ENCODE data around the gene PSEN1.

The PSEN1 gene

GRCh38 chr14:73253721-73254120 lies 117.4 kb downstream of the PSEN1 start:
- no peak for DNase-seq (ENCODE audit: low read depth)

GRCh38 chr14:73254247-73255004 lies 118.1 kb downstream of the PSEN1 start:
- no peak for DNase-seq (ENCODE audit: low read depth)

GRCh38 chr14:73255005-73255400 lies 118.7 kb downstream of the PSEN1 start:
- no peak for DNase-seq (ENCODE audit: low read depth)

- DNase-seq (ENCODE audit: low read depth): no peak
Measured at GRCh38 chr14:73255693-73256225, 119.5 kb downstream of the PSEN1 start.

- no peak for DNase-seq (ENCODE audit: low read depth)
Measured at GRCh38 chr14:73258076-73258475, 121.8 kb downstream of the PSEN1 start.

GRCh38 chr14:73258845-73259611 lies 122.7 kb downstream of the PSEN1 start:
- DNase-seq (ENCODE audit: low read depth): no peak

- DNase-seq (ENCODE audit: low read depth): no peak
Measured at GRCh38 chr14:73259837-73260236, 123.5 kb downstream of the PSEN1 start.

GRCh38 chr14:73260574-73260973 lies 124.3 kb downstream of the PSEN1 start:
- no peak for DNase-seq (ENCODE audit: low read depth)

- no peak for DNase-seq (ENCODE audit: low read depth)
Measured at GRCh38 chr14:73261075-73261474, 124.8 kb downstream of the PSEN1 start.

GRCh38 chr14:73261520-73262426 lies 125.5 kb downstream of the PSEN1 start:
- DNase-seq (ENCODE audit: low read depth): no peak

GRCh38 chr14:73262427-73263183 lies 126.3 kb downstream of the PSEN1 start:
- DNase-seq (ENCODE audit: low read depth): no peak

GRCh38 chr14:73263606-73264005 lies 127.3 kb downstream of the PSEN1 start:
- DNase-seq (ENCODE audit: low read depth): no peak

GRCh38 chr14:73264080-73264884 lies 128.0 kb downstream of the PSEN1 start:
- DNase-seq (ENCODE audit: low read depth): no peak

GRCh38 chr14:73264885-73265720 lies 128.8 kb downstream of the PSEN1 start:
- DNase-seq (ENCODE audit: low read depth): no peak

- DNase-seq (ENCODE audit: low read depth): no peak
Measured at GRCh38 chr14:73265721-73266046, 129.4 kb downstream of the PSEN1 start.

GRCh38 chr14:73266317-73266716 lies 130.0 kb downstream of the PSEN1 start:
- no peak for DNase-seq (ENCODE audit: low read depth)

- DNase-seq (ENCODE audit: low read depth): no peak
Measured at GRCh38 chr14:73267474-73267873, 131.2 kb downstream of the PSEN1 start.

- peak; percentile 33 for DNase-seq (ENCODE audit: low read depth)
Measured at GRCh38 chr14:73269729-73270531, 133.6 kb downstream of the PSEN1 start.

GRCh38 chr14:73272393-73272792 lies 136.1 kb downstream of the PSEN1 start:
- DNase-seq (ENCODE audit: low read depth): no peak
